ENCODE data around the gene SDR42E1. TPM values are rescaled to one million over a fixed set of nuclear protein-coding genes. Genes with fewer than 3 reads are reported as not detected.

Gene SDR42E1
- total and polyA plus RNA-seq, 2 of the 13 experiments (the other 11 are each of a cell fraction or from before 2014, with no cell fraction given), result 0.01 to 0.13 TPM

DNA sequence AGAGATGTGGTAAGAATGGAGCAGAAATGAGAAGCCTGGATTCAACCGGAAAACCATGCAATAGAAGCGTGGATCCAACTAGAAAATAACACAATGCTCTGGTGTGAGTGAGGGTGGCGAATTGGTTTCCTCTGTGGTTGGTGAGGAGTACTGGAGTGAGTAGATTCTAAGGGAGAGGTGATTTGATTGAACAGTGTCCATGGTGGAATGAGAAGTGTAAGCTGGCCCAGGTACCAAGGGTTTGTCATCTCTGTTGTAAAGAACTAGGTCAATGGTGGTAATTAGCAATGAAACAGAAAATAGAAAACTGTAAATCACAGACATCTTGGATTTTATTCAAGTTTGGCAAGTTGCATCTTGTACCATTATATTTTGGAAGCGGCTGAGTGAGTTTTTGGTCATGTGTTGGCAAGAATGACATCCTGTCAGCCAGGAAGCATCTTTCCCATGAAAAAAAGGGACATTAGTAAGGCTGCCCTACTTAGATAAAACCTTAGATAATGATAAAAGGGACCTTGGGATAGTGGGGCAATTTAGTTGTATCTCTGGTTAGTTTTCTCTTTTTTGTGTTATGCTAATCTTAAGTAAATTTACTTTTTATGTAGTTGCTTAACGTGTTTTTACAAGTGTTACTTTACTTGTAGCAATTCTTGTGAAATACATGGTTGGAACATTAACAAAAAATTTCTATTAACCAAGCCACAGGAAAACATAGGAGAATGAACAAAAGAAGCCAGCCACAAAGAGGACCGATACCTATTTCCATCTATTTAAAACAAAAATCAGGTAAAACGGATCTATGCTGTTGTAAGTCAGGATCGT, 44.7 kb upstream of the SDR42E1 start (continued):
- TF ChIP-seq, protein P1, sequence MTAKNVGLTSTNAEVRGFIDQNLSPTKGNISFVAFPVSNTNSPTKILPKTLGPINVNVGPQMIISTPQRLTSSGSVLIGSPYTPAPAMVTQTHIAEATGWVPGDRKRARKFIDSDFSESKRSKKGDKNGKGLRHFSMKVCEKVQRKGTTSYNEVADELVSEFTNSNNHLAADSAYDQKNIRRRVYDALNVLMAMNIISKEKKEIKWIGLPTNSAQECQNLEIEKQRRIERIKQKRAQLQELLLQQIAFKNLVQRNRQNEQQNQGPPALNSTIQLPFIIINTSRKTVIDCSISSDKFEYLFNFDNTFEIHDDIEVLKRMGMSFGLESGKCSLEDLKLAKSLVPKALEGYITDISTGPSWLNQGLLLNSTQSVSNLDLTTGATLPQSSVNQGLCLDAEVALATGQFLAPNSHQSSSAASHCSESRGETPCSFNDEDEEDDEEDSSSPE (CRISPR knock-in tag; IDR thresholded peaks at IDR 0.05), result no peak
- TF ChIP-seq RFX1 (IDR thresholded peaks at IDR 0.05) (no peak), ZNF382 (CRISPR knock-in tag; IDR thresholded peaks at IDR 0.05; ENCODE audit: borderline replicate concordance) (no peak), XBP1 (CRISPR knock-in tag; IDR thresholded peaks at IDR 0.05) (no peak), ZNF768 (CRISPR knock-in tag; IDR thresholded peaks at IDR 0.05) (no peak), ZNF784 (CRISPR knock-in tag; IDR thresholded peaks at IDR 0.05; ENCODE audit: borderline replicate concordance) (no peak), ZSCAN29 (CRISPR knock-in tag; conservative IDR thresholded peaks at IDR 0.05) (no peak), KDM4B (CRISPR knock-in tag; IDR thresholded peaks at IDR 0.05) (no peak), SAP130 (CRISPR knock-in tag; IDR thresholded peaks at IDR 0.05; ENCODE audit: low read depth) (peak; percentile 81), FOSL2 (CRISPR knock-in tag; IDR thresholded peaks at IDR 0.05) (no peak), CSRNP2 (CRISPR knock-in tag; conservative IDR thresholded peaks at IDR 0.05; ENCODE audit: low read depth) (no peak), AHDC1 (CRISPR knock-in tag; IDR thresholded peaks at IDR 0.05; ENCODE audit: borderline replicate concordance) (peak; percentile 86; the same call in 1 of the 2 replicates), DPF2 (CRISPR knock-in tag; IDR thresholded peaks at IDR 0.05; ENCODE audit: borderline replicate concordance, low read depth) (peak; percentile 79), YEATS2 (CRISPR knock-in tag; IDR thresholded peaks at IDR 0.05; ENCODE audit: borderline replicate concordance) (no peak; the same call in 1 of the 2 replicates), JUNB (CRISPR knock-in tag; IDR thresholded peaks at IDR 0.05; ENCODE audit: borderline replicate concordance) (no peak)
- TF ChIP-seq, protein P2, sequence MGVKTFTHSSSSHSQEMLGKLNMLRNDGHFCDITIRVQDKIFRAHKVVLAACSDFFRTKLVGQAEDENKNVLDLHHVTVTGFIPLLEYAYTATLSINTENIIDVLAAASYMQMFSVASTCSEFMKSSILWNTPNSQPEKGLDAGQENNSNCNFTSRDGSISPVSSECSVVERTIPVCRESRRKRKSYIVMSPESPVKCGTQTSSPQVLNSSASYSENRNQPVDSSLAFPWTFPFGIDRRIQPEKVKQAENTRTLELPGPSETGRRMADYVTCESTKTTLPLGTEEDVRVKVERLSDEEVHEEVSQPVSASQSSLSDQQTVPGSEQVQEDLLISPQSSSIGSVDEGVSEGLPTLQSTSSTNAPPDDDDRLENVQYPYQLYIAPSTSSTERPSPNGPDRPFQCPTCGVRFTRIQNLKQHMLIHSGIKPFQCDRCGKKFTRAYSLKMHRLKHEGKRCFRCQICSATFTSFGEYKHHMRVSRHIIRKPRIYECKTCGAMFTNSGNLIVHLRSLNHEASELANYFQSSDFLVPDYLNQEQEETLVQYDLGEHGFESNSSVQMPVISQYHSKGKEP (CRISPR knock-in tag; IDR thresholded peaks at IDR 0.05), result no peak
